Measurements from ENCODE around the gene SLC25A38. TPM values are rescaled to one million over a fixed set of nuclear protein-coding genes. Genes with fewer than 3 reads are reported as not detected.
"Not testable (repeated sequence)": the region's sequence is repeated elsewhere in the genome, so short reads cannot be mapped to it uniquely, and the experiment has no call there.

SLC25A38 gene
- total and polyA plus RNA-seq, 9 of the 15 experiments (the other 6 are each of a cell fraction or from before 2014, with no cell fraction given), result 13.5 to 51.1 (median 30.6) TPM

GRCh38 chr3:39362812-39363211, 20.4 kb upstream of the SLC25A38 start:
- no peaks in the 10 kb centered on the region for H3K36me3 ChIP-seq (ENCODE audit: control insufficient read depth, insufficient read depth, low read length)
- no peak overlapping the region for H3K4me2 ChIP-seq (ENCODE audit: insufficient read depth, low read length)
- no peak overlapping the region for H3K4me3 ChIP-seq
- DNase-seq (ENCODE audit: extremely low read depth in 1 of 4, low spot score in 3 of 4) (no peak), FAIRE-seq (no peak), ATAC-seq (no peak)
- CTCF ChIA-PET (ENCODE audit: low intra/inter-chr PET ratio), result no interaction called here
- POLR2A ChIA-PET, result interaction anchor here (0.8 kb wide), 1 partner anchor 12 kb away, joined by 3 read pairs; no protein-coding TSS in a partner anchor
- H3K27me3 ChIP-seq (ENCODE audit: control insufficient read depth in 2 of 2, insufficient read depth in 2 of 2, low read length in 2 of 2), result peaks cover 0 to 13% of the 10 kb centered on the region in 2 experiments
- no peaks in the 10 kb centered on the region for H3K79me2 ChIP-seq (ENCODE audit: control insufficient read depth, insufficient read depth, low read length)
- peaks cover 0 to 11% of the 10 kb centered on the region in 2 experiments; a peak in 2 of 5 replicates for H3K4me1 ChIP-seq (replicated peaks in 1 of 2; ENCODE audit: control insufficient read depth in 2 of 2, insufficient read depth in 2 of 2, low read length in 2 of 2)
- no peak overlapping the region for H2AFZ ChIP-seq (ENCODE audit: low read depth, low read length)
- no TSS peak for BruUV-seq (replicated peaks)
- intact Hi-C loops (cut with micrococcal nuclease) (no loop called here), in situ Hi-C loops (cut with MboI) (no loop called here)
- H3K27ac ChIP-seq (ENCODE audit: extremely low read depth, low read depth, low read length), result no peak overlapping the region
- TF ChIP-seq VEZF1 (CRISPR knock-in tag; IDR thresholded peaks at IDR 0.05) (no peak), CEBPG (CRISPR knock-in tag; IDR thresholded peaks at IDR 0.05) (no peak), CEBPG (tag; conservative IDR thresholded peaks at IDR 0.05 in 1 of 2, IDR thresholded peaks at IDR 0.05 in 1 of 2) (peak in 1 of 2 experiments; percentile 41; a peak in 1 of 4 replicates)
- no peaks in the 10 kb centered on the region for H3K9me1 ChIP-seq (ENCODE audit: control insufficient read depth, insufficient read depth, low read length)
- 19% methylated on average over 2 of the region's 2 CpGs for WGBS (ENCODE audit: insufficient coverage, low coverage, missing lambda C conversion rate)
- no peaks in the 10 kb centered on the region for H4K20me1 ChIP-seq (replicated peaks; ENCODE audit: control insufficient read depth, insufficient read depth, low read length)
- H3K9me3 ChIP-seq (replicated peaks; ENCODE audit: control insufficient read depth, insufficient read depth, low read depth, low read length), result no peaks in the 10 kb centered on the region
- H3K9ac ChIP-seq (ENCODE audit: insufficient read depth in 1 of 2, low read depth in 2 of 2, low read length in 2 of 2), result no peak overlapping the region

GRCh38 chr3:39370450-39370849, 12.7 kb upstream of the SLC25A38 start:
- H3K9me3 ChIP-seq (replicated peaks; ENCODE audit: control insufficient read depth, insufficient read depth, low read depth, low read length); H3K79me2 ChIP-seq (ENCODE audit: control insufficient read depth, insufficient read depth, low read length); DNase-seq (ENCODE audit: extremely low read depth in 1 of 4, low spot score in 3 of 4); intact Hi-C loops (cut with micrococcal nuclease); FAIRE-seq; in situ Hi-C loops (cut with MboI); H3K4me2 ChIP-seq (ENCODE audit: insufficient read depth, low read length); H3K36me3 ChIP-seq (ENCODE audit: control insufficient read depth, insufficient read depth, low read length); H4K20me1 ChIP-seq (replicated peaks; ENCODE audit: control insufficient read depth, insufficient read depth, low read length); H3K9me1 ChIP-seq (ENCODE audit: control insufficient read depth, insufficient read depth, low read length); CTCF ChIA-PET (ENCODE audit: low intra/inter-chr PET ratio); H3K27ac ChIP-seq (ENCODE audit: extremely low read depth, low read depth, low read length); H3K9ac ChIP-seq (ENCODE audit: insufficient read depth in 1 of 2, low read depth in 2 of 2, low read length in 2 of 2); POLR2A ChIA-PET; H3K4me1 ChIP-seq (replicated peaks in 1 of 2; ENCODE audit: control insufficient read depth in 2 of 2, insufficient read depth in 2 of 2, low read length in 2 of 2); BruUV-seq (replicated peaks); ATAC-seq; H2AFZ ChIP-seq (ENCODE audit: low read depth, low read length); H3K4me3 ChIP-seq: not testable (repeated sequence)
- peak; percentile 93 for TF ChIP-seq ZNF507 (tag; conservative IDR thresholded peaks at IDR 0.05)
- 0% methylated on average over 4 of the region's 4 CpGs for WGBS (ENCODE audit: insufficient coverage, low coverage, missing lambda C conversion rate)
- H3K27me3 ChIP-seq (ENCODE audit: control insufficient read depth in 2 of 2, insufficient read depth in 2 of 2, low read length in 2 of 2), result peaks cover 15 to 19% of the 10 kb centered on the region in 2 experiments

All from K562 (cell line).